CD4-positive, alpha-beta memory T cell (primary cell): Measurements from ENCODE around the gene PTPRT. TPM values are rescaled to one million over a fixed set of nuclear protein-coding genes. Genes with fewer than 3 reads are reported as not detected.

ENCODE experiments used
- CTCF ChIA-PET: fragments of 350-600 bp; sonication (Branson Sonifier 250); formaldehyde crosslinking; loops from one replicate; lab custom pipeline; 2021; ENCODE audit warnings: inconsistent platforms; ENCODE audit not compliant: partially characterized antibody; lab: Charles Lee
- POLR2A ChIA-PET: fragments of 350-600 bp; sonication (Branson Sonifier 250); formaldehyde crosslinking; loops from one replicate; lab custom pipeline; 2021; ENCODE audit not compliant: partially characterized antibody; lab: Charles Lee
- DNase-seq, 5 donors: peaks; one replicate each; pipeline versions ENCODE4 v3.0.0 to v3.0.0-alpha.2; 2020 to 2022; ENCODE audit warnings: mixed read lengths in 1 of 5
- H3K27ac ChIP-seq: one replicate; pipeline ENCODE4 v1.7.0; 2013; ENCODE audit warnings: low read depth, low read length
- H3K27me3 ChIP-seq: 2 replicates; pipeline ENCODE4 v1.7.0; 2013; ENCODE audit warnings: mild to moderate bottlenecking, low read length, moderate library complexity; ENCODE audit not compliant: insufficient read depth
- H3K36me3 ChIP-seq: 2 replicates; pipeline ENCODE4 v1.7.0; 2013; ENCODE audit warnings: mild to moderate bottlenecking, low read length, moderate library complexity; ENCODE audit not compliant: insufficient read depth
- H3K4me1 ChIP-seq: 2 replicates; pipeline ENCODE4 v1.7.0; 2013; ENCODE audit warnings: mild to moderate bottlenecking, low read length, moderate library complexity; ENCODE audit not compliant: insufficient read depth
- H3K4me3 ChIP-seq, 2 donors: one replicate each; pipeline ENCODE4 v1.7.0; 2013; ENCODE audit warnings: low read length in 2 of 2, mild to moderate bottlenecking in 1 of 2
- H3K9me3 ChIP-seq, 2 donors: one replicate each; pipeline ENCODE4 v1.7.0; 2013; ENCODE audit warnings: low read length in 2 of 2, control low read depth in 1 of 2; ENCODE audit not compliant: control insufficient read depth in 1 of 2
- H3K27ac Mint-ChIP-seq, 7 donors: one replicate each; pipeline ENCODE4 v1.8.0; 2020 to 2021; ENCODE audit warnings: mixed read lengths in 7 of 7, mild to moderate bottlenecking in 6 of 7, inconsistent platforms in 3 of 7, moderate library complexity in 3 of 7
- H3K27me3 Mint-ChIP-seq, 2 donors: one replicate each; pipeline ENCODE4 v1.8.0; 2020 to 2021; ENCODE audit warnings: mixed read lengths in 2 of 2
- H3K36me3 Mint-ChIP-seq, 2 donors: one replicate each; pipeline ENCODE4 v1.8.0; 2020 to 2021; ENCODE audit warnings: mixed read lengths in 2 of 2, inconsistent platforms in 1 of 2, mild to moderate bottlenecking in 1 of 2
- H3K4me1 Mint-ChIP-seq, 4 donors: one replicate each; pipeline ENCODE4 v1.8.0; 2020 to 2021; ENCODE audit warnings: mixed read lengths in 4 of 4, mild to moderate bottlenecking in 1 of 4
- H3K4me3 Mint-ChIP-seq, 8 donors: one replicate each; pipeline ENCODE4 v1.8.0; 2020 to 2021; ENCODE audit warnings: mixed read lengths in 8 of 8, mild to moderate bottlenecking in 7 of 8, moderate library complexity in 6 of 8, inconsistent platforms in 3 of 8
- H3K9me3 Mint-ChIP-seq, 8 donors: one replicate each; pipeline ENCODE4 v1.8.0; 2020 to 2021; ENCODE audit warnings: mixed read lengths in 8 of 8, mild to moderate bottlenecking in 5 of 8, inconsistent platforms in 3 of 8, moderate library complexity in 1 of 8
- intact Hi-C: fragments of 100-400 bp; cut with micrococcal nuclease; formaldehyde crosslinking; loops from one replicate; pipeline ENCODE4 v1.15.1; 2023
- polyA plus RNA-seq, 2 donors: library from polyadenylated mRNA; unstranded; fragments of 300-500 nt; fragmentation: Illumina TruSeq; gene quantifications; one replicate each; pipeline ENCODE4 v1.2.3, GENCODE V29; 2021
- total RNA-seq, 2 experiments: library from RNA; stranded (reverse); gene quantifications; one replicate each; pipeline ENCODE4 v1.2.3, GENCODE V29; 2021

PTPRT gene
- total and polyA plus RNA-seq, 4 experiments from 2014 or later = not detected

- intact Hi-C loops = no loop called here
- Mint-ChIP-seq H3K36me3 (no peaks in the 10 kb centered on the region), H3K27me3 (peaks cover 12 to 19% of the 10 kb centered on the region in 2 donors), H3K4me1 (peaks cover 0 to under 1% (median 0%) of the 10 kb centered on the region in 4 donors), H3K27ac (no peak overlapping the region), H3K4me3 (no peak overlapping the region), H3K9me3 (peaks cover 0 to 1% (median 0%) of the 10 kb centered on the region in 8 donors)
- Histone ChIP-seq H3K9me3 (no peaks in the 10 kb centered on the region), H3K4me1 (peaks cover under 1% of the 10 kb centered on the region), H3K27me3 (peaks cover 5% of the 10 kb centered on the region), H3K27ac (no peak overlapping the region), H3K36me3 (no peaks in the 10 kb centered on the region), H3K4me3 (no peak overlapping the region)
- POLR2A ChIA-PET = no interaction called here
- DNase-seq = no peak
- CTCF ChIA-PET = no interaction called here
Measured at GRCh38 chr20:43193443-43193842, 3.7 kb upstream of the PTPRT start.

- Mint-ChIP-seq H3K27me3 (peaks cover 21 to 29% of the 10 kb centered on the region in 2 donors), H3K4me1 (peaks cover 5 to 8% (median 6%) of the 10 kb centered on the region in 4 donors), H3K27ac (no peak overlapping the region), H3K9me3 (peaks cover 0 to 1% (median 0%) of the 10 kb centered on the region in 8 donors), H3K4me3 (no peak overlapping the region), H3K36me3 (no peaks in the 10 kb centered on the region)
- H3K27ac ChIP-seq = no peak overlapping the region
- CTCF ChIA-PET = interaction anchor here (1.4 kb wide), 1 partner anchor 11 kb away, joined by 7 read pairs; no protein-coding TSS in a partner anchor
- peaks cover 7% of the 10 kb centered on the region for H3K4me1 ChIP-seq
- DNase-seq = no peak
- no peaks in the 10 kb centered on the region for H3K9me3 ChIP-seq
- H3K27me3 ChIP-seq = peaks cover 5% of the 10 kb centered on the region
- H3K4me3 ChIP-seq = no peak overlapping the region
- POLR2A ChIA-PET = no interaction called here
- intact Hi-C loops = no loop called here
- no peaks in the 10 kb centered on the region for H3K36me3 ChIP-seq
Measured at GRCh38 chr20:43191946-43192863, 2.5 kb upstream of the PTPRT start.

- Histone ChIP-seq H3K27ac (no peak overlapping the region), H3K4me3 (no peak overlapping the region), H3K27me3 (peaks cover 5% of the 10 kb centered on the region), H3K9me3 (no peaks in the 10 kb centered on the region), H3K36me3 (no peaks in the 10 kb centered on the region), H3K4me1 (peaks cover 7% of the 10 kb centered on the region)
- ChIA-PET POLR2A (no interaction called here), CTCF (interaction anchor here (1.4 kb wide), 1 partner anchor 10 kb away, joined by 7 read pairs; no protein-coding TSS in a partner anchor)
- Mint-ChIP-seq H3K27me3 (peaks cover 23 to 32% of the 10 kb centered on the region in 2 donors), H3K4me1 (peaks cover 5 to 8% (median 6%) of the 10 kb centered on the region in 4 donors), H3K36me3 (no peaks in the 10 kb centered on the region), H3K4me3 (no peak overlapping the region), H3K27ac (peak overlapping the region in 1 of 7 donors; percentile 66), H3K9me3 (peaks cover 0 to 1% (median 0%) of the 10 kb centered on the region in 8 donors)
- no peak for DNase-seq
- intact Hi-C loops = no loop called here
Measured at GRCh38 chr20:43191143-43191542, 1.4 kb upstream of the PTPRT start.

GRCh38 chr20:43190332-43190953 is 737 bp upstream of the PTPRT start:
- intact Hi-C loops = no loop called here

GRCh38 chr20:43188861-43189553 is 699 bp downstream of the PTPRT start:
- Mint-ChIP-seq H3K4me1 (peaks cover 5 to 8% (median 6%) of the 10 kb centered on the region in 4 donors), H3K9me3 (peaks cover 0 to under 1% (median 0%) of the 10 kb centered on the region in 8 donors), H3K27me3 (peaks cover 29 to 35% of the 10 kb centered on the region in 2 donors), H3K4me3 (no peak overlapping the region), H3K36me3 (no peaks in the 10 kb centered on the region), H3K27ac (no peak overlapping the region)
- H3K9me3 ChIP-seq = no peaks in the 10 kb centered on the region
- POLR2A ChIA-PET = no interaction called here
- H3K27ac ChIP-seq = no peak overlapping the region
- no peak for DNase-seq
- H3K36me3 ChIP-seq = no peaks in the 10 kb centered on the region
- peaks cover 5% of the 10 kb centered on the region for H3K27me3 ChIP-seq
- intact Hi-C loops = no loop called here
- H3K4me1 ChIP-seq = peaks cover 7% of the 10 kb centered on the region
- CTCF ChIA-PET = no interaction called here
- H3K4me3 ChIP-seq = no peak overlapping the region

More at GRCh38 chr20:43190332-43190953, 737 bp upstream of the PTPRT start:
- ChIA-PET POLR2A (no interaction called here), CTCF (interaction anchor here (1.4 kb wide), 1 partner anchor 9 kb away, joined by 7 read pairs; no protein-coding TSS in a partner anchor)
- Histone ChIP-seq H3K27ac (no peak overlapping the region), H3K27me3 (peaks cover 5% of the 10 kb centered on the region), H3K36me3 (no peaks in the 10 kb centered on the region), H3K4me1 (peaks cover 7% of the 10 kb centered on the region), H3K4me3 (no peak overlapping the region), H3K9me3 (no peaks in the 10 kb centered on the region)
- H3K27ac Mint-ChIP-seq = no peak overlapping the region
- no peaks in the 10 kb centered on the region for H3K36me3 Mint-ChIP-seq
- H3K4me3 Mint-ChIP-seq = peak overlapping the region in 1 of 8 donors; percentile 22
- H3K4me1 Mint-ChIP-seq = peaks cover 5 to 8% (median 6%) of the 10 kb centered on the region in 4 donors
- H3K27me3 Mint-ChIP-seq = peaks cover 23 to 32% of the 10 kb centered on the region in 2 donors
- DNase-seq = no peak
- H3K9me3 Mint-ChIP-seq = peaks cover 0 to 1% (median 0%) of the 10 kb centered on the region in 8 donors

- H3K4me3 Mint-ChIP-seq = no peak overlapping the region
- peaks cover 5% of the 10 kb centered on the region for H3K27me3 ChIP-seq
- CTCF ChIA-PET = no interaction called here
Measured at GRCh38 chr20:43188234-43188653, 1.5 kb downstream of the PTPRT start.

More at GRCh38 chr20:43188234-43188653, 1.5 kb downstream of the PTPRT start:
- Histone ChIP-seq H3K9me3 (no peaks in the 10 kb centered on the region), H3K4me3 (no peak overlapping the region), H3K4me1 (peaks cover 7% of the 10 kb centered on the region), H3K36me3 (no peaks in the 10 kb centered on the region), H3K27ac (no peak overlapping the region)
- no peaks in the 10 kb centered on the region for H3K36me3 Mint-ChIP-seq
- peaks cover 5 to 8% (median 6%) of the 10 kb centered on the region in 4 donors for H3K4me1 Mint-ChIP-seq
- peaks cover 29 to 35% of the 10 kb centered on the region in 2 donors for H3K27me3 Mint-ChIP-seq
- POLR2A ChIA-PET = no interaction called here
- H3K9me3 Mint-ChIP-seq = no peaks in the 10 kb centered on the region
- DNase-seq = no peak
- intact Hi-C loops = no loop called here
- no peak overlapping the region for H3K27ac Mint-ChIP-seq
